Measurements from ENCODE around the gene SPATA4. TPM values are rescaled to one million over a fixed set of nuclear protein-coding genes. Genes with fewer than 3 reads are reported as not detected.

The SPATA4 gene
- total RNA-seq, 1 experiment from 2014 or later = not detected

GRCh38 chr4:176223561-176223960 is 28.2 kb upstream of the SPATA4 start:
- no peak overlapping the region for H2BK20ac ChIP-seq (ENCODE audit: low read depth, low read length, poor library complexity, severe bottlenecking)
- H3K18ac ChIP-seq (ENCODE audit: insufficient read length, low read depth, low read length) = no peak overlapping the region
- no peak overlapping the region for H3T11ph ChIP-seq (ENCODE audit: low read length)
- H2AFZ ChIP-seq (ENCODE audit: low read length) = no peak overlapping the region
- no peak overlapping the region for H4K5ac ChIP-seq (ENCODE audit: insufficient read length, low read depth, low read length)
- no peak overlapping the region for H3K56ac ChIP-seq (ENCODE audit: insufficient read length, low read depth, low read length)
- H3K9me3 ChIP-seq (ENCODE audit: control insufficient read depth, low read depth, low read length) = no peaks in the 10 kb centered on the region
- H3K4me2 ChIP-seq (ENCODE audit: insufficient read depth, insufficient read length, low read length) = no peak overlapping the region
- H3K79me1 ChIP-seq (ENCODE audit: insufficient read depth, low read depth, low read length, poor library complexity, severe bottlenecking) = no peaks in the 10 kb centered on the region
- H3K9ac ChIP-seq (ENCODE audit: extremely low read depth, insufficient read length, low read length) = no peak overlapping the region
- no peak overlapping the region for H4K91ac ChIP-seq (ENCODE audit: insufficient read length, low read depth, low read length)
- no peak overlapping the region for H3K4ac ChIP-seq (ENCODE audit: low read depth, low read length)
- peaks cover 0 to 5% of the 10 kb centered on the region in 2 experiments; a peak in 1 of 4 replicates for H3K4me1 Mint-ChIP-seq
- no peak overlapping the region for H2BK15ac ChIP-seq (ENCODE audit: low read depth, low read length)
- no peak for TF ChIP-seq CTCF (conservative IDR thresholded peaks at IDR 0.05)
- no peaks in the 10 kb centered on the region for H3K79me2 ChIP-seq (ENCODE audit: insufficient read depth, low read length)
- H3K4me3 Mint-ChIP-seq = no peak overlapping the region
- H2AK5ac ChIP-seq (ENCODE audit: insufficient read length, low read length) = no peak overlapping the region
- no peaks in the 10 kb centered on the region for H3K9me3 Mint-ChIP-seq
- H4K8ac ChIP-seq (replicated peaks; ENCODE audit: insufficient read length, low read depth, low read length) = no peak overlapping the region
- no peaks in the 10 kb centered on the region for H4K20me1 ChIP-seq (ENCODE audit: control insufficient read depth, insufficient read depth, insufficient read length)
- H3K4me1 ChIP-seq (ENCODE audit: insufficient read depth, low read length) = no peaks in the 10 kb centered on the region
- H2BK120ac ChIP-seq (ENCODE audit: low read depth, low read length, poor library complexity, severe bottlenecking) = no peak overlapping the region
- no peak overlapping the region for H3K14ac ChIP-seq (ENCODE audit: insufficient read depth, low read length)
- no peak overlapping the region for H3K27ac ChIP-seq (ENCODE audit: insufficient read length, low read depth, low read length)
- no peak for DNase-seq
- H3K36me3 Mint-ChIP-seq (ENCODE audit: insufficient read depth in 1 of 3, low read depth in 3 of 3) = no peaks in the 10 kb centered on the region
- H2BK12ac ChIP-seq (ENCODE audit: insufficient read length, low read depth, low read length) = no peak overlapping the region
- H3K27ac Mint-ChIP-seq = no peak overlapping the region
- no peak overlapping the region for H3K23ac ChIP-seq (ENCODE audit: insufficient read length, low read depth, low read length)
- no peaks in the 10 kb centered on the region for H3K27me3 ChIP-seq (ENCODE audit: insufficient read depth, low read length)
- no peaks in the 10 kb centered on the region for H3K23me2 ChIP-seq (ENCODE audit: insufficient read length, low read depth, low read length, poor library complexity, severe bottlenecking)
- WGBS (ENCODE audit: extremely low coverage, insufficient read length, low lambda C conversion rate) = no CpG with 5 or more reads among the region's 2 CpGs
- H3K27me3 Mint-ChIP-seq (ENCODE audit: low read depth) = no peaks in the 10 kb centered on the region
- H2BK5ac ChIP-seq (ENCODE audit: insufficient read length, low read length) = no peak overlapping the region

Data from H9 (cell line).